A673 (cell line): ENCODE measurements around the gene OR52E8. TPM values are rescaled to one million over a fixed set of nuclear protein-coding genes. Genes with fewer than 3 reads are reported as not detected.

ENCODE experiments used
- BruUV-seq: library from RNA; stranded (reverse); fragments of 400-500 nt; replicated peaks from 2 replicates; lab custom pipeline; 2021; lab: Mats Ljungman, UMichigan
- CTCF ChIA-PET: fragments of 300-600 bp; sonication (Branson Sonifier 250); formaldehyde crosslinking; loops from one replicate; lab custom pipeline; 2022; ENCODE audit warnings: antibody characterized with exemption; lab: Charles Lee
- POLR2A ChIA-PET: fragments of 300-600 bp; sonication (Branson Sonifier 250); formaldehyde crosslinking; loops from one replicate; lab custom pipeline; 2022; ENCODE audit warnings: antibody characterized with exemption; ENCODE audit not compliant: low non-redundant PET; lab: Charles Lee
- DNase-seq: peaks from one replicate; pipeline ENCODE4 v3.0.0-alpha.2; 2015; ENCODE audit warnings: low spot score
- H3K27ac ChIP-seq: fragments of 200-600 bp; sonication (generic); 2 replicates; pipeline ENCODE4 v1.5.1; 2016; ENCODE audit warnings: mixed run types, low read depth, mild to moderate bottlenecking, mixed read lengths, antibody characterized with exemption, low read length; ENCODE audit not compliant: poor library complexity, severe bottlenecking
- H3K27me3 ChIP-seq: fragments of 200-600 bp; sonication (generic); replicated peaks from 2 replicates; pipeline ENCODE4 v1.6.1; 2017; ENCODE audit warnings: mixed run types, low read depth, mild to moderate bottlenecking, mixed read lengths, antibody characterized with exemption, low read length; ENCODE audit not compliant: insufficient read depth, poor library complexity
- H3K36me3 ChIP-seq: fragments of 200-600 bp; sonication (generic); 2 replicates; pipeline ENCODE4 v1.6.1; 2016; ENCODE audit warnings: mixed run types, mild to moderate bottlenecking, mixed read lengths, antibody characterized with exemption, low read length; ENCODE audit not compliant: insufficient read depth, poor library complexity, severe bottlenecking
- H3K4me1 ChIP-seq: fragments of 200-600 bp; sonication (generic); 2 replicates; pipeline ENCODE4 v1.6.1; 2017; ENCODE audit warnings: mixed run types, mild to moderate bottlenecking, mixed read lengths, antibody characterized with exemption, low read length; ENCODE audit not compliant: insufficient read depth, poor library complexity, severe bottlenecking
- H3K4me3 ChIP-seq: fragments of 200-600 bp; sonication (generic); 2 replicates; pipeline ENCODE4 v1.5.1; 2016; ENCODE audit warnings: low read depth, mixed run types, mild to moderate bottlenecking, mixed read lengths, low read length; ENCODE audit not compliant: poor library complexity, severe bottlenecking
- H3K9me3 ChIP-seq: fragments of 200-600 bp; sonication (generic); 2 replicates; pipeline ENCODE4 v1.6.1; 2016; ENCODE audit warnings: mixed run types, low read depth, mild to moderate bottlenecking, mixed read lengths, antibody characterized with exemption, low read length; ENCODE audit not compliant: poor library complexity, severe bottlenecking
- EZH2 ChIP-seq: fragments of 200-600 bp; sonication (generic); IDR thresholded peaks from 2 replicates; pipeline ENCODE4 v1.6.1; 2017; ENCODE audit warnings: borderline replicate concordance, low read depth, mild to moderate bottlenecking, mixed read lengths, antibody characterized with exemption, low read length; ENCODE audit not compliant: poor library complexity, severe bottlenecking
- intact Hi-C: fragments of 100-400 bp; cut with micrococcal nuclease; formaldehyde crosslinking; loops from one replicate; pipeline ENCODE4 v1.10.0; 2022; ENCODE audit not compliant: unreplicated experiment
- total RNA-seq: library from RNA; stranded (reverse); gene quantifications from 2 replicates; pipeline ENCODE4 v1.2.3, GENCODE V29; 2021
- TF ChIP-seq, protein P1 (sequence below): fragments of 300-800, 200-600 bp; sonication (generic); conservative IDR thresholded peaks from 2 replicates; pipeline ENCODE4 v1.5.1; 2017; ENCODE audit warnings: low read depth, mild to moderate bottlenecking, antibody characterized with exemption, low read length, moderate library complexity, mixed read lengths

OR52E8 gene
- total RNA-seq, 1 experiment from 2014 or later: not detected

DNA sequence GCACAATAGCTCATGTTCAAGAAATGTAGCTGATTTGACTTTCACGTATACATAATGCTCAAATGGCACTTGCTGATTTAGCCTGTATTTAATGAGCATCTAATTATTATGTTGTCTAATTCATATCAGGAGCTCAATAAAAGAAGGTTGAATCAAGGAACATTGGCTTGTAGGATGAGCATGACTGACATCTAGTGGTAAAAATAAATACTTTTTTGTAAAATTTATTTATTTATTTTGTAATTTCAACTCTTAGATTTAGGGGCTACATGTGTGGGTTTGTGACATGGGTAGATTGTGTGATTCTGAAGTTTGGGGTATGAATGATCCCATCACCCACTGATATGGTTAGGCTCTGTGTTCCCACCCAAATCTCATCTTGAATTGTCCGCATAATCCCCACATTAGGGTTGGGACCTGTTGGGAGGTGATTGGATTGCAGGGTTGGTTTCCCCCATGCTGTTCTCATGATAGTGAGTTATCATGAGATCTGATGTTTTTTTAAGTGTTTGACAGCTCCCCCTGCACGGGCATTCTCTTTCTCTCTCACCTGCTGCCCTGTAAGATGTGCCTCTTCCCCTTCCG lies 33.8 kb upstream of the OR52E8 start:
- intact Hi-C loops: loop anchor here (10.0 kb wide), 1 partner anchor 287 kb away; no protein-coding TSS in a partner anchor
- H3K27me3 ChIP-seq: no peaks in the 10 kb centered on the region
- H3K36me3 ChIP-seq: no peaks in the 10 kb centered on the region
- TF ChIP-seq EZH2: no peak
- TF ChIP-seq, protein P1, sequence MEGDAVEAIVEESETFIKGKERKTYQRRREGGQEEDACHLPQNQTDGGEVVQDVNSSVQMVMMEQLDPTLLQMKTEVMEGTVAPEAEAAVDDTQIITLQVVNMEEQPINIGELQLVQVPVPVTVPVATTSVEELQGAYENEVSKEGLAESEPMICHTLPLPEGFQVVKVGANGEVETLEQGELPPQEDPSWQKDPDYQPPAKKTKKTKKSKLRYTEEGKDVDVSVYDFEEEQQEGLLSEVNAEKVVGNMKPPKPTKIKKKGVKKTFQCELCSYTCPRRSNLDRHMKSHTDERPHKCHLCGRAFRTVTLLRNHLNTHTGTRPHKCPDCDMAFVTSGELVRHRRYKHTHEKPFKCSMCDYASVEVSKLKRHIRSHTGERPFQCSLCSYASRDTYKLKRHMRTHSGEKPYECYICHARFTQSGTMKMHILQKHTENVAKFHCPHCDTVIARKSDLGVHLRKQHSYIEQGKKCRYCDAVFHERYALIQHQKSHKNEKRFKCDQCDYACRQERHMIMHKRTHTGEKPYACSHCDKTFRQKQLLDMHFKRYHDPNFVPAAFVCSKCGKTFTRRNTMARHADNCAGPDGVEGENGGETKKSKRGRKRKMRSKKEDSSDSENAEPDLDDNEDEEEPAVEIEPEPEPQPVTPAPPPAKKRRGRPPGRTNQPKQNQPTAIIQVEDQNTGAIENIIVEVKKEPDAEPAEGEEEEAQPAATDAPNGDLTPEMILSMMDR: peak; percentile 49
- CTCF ChIA-PET: interaction anchor here (1.0 kb wide), 2 partner anchors 292 to 471 kb away, joined by 3 read pairs; no protein-coding TSS in a partner anchor
- H3K27ac ChIP-seq: no peak overlapping the region
- H3K9me3 ChIP-seq: no peaks in the 10 kb centered on the region
- no TSS peak for BruUV-seq
- peak; percentile 6 for DNase-seq
- H3K4me1 ChIP-seq: no peaks in the 10 kb centered on the region
- no peak overlapping the region for H3K4me3 ChIP-seq
- POLR2A ChIA-PET: no interaction called here

DNA sequence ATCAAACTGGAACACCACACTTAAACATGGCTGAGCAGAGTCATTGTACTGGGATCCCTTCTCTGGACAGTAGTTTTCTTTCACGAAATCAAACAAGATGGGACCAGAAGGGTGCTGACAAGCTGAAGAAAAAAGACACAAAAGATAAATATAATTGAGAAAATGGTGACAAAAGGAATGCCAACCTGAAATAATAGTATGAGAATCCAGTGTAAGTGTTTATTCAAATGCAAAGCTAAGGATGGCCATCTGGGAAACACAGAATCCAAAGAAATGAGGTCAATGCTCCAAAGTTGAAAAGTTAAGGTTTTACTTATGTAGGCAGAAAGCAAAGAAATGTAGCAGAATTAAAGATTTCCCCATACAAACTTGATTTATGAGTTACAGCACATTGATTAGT lies 30.2 kb upstream of the OR52E8 start:
- intact Hi-C loops: loop anchor here (10.0 kb wide), 1 partner anchor 763 kb away; no protein-coding TSS in a partner anchor
- Histone ChIP-seq H3K27ac (no peak overlapping the region), H3K9me3 (no peaks in the 10 kb centered on the region), H3K4me3 (no peak overlapping the region), H3K27me3 (no peaks in the 10 kb centered on the region), H3K4me1 (no peaks in the 10 kb centered on the region), H3K36me3 (no peaks in the 10 kb centered on the region)
- ChIA-PET POLR2A (no interaction called here), CTCF (no interaction called here)
- TF ChIP-seq, protein P1: no peak
- no peak for TF ChIP-seq EZH2
- no TSS peak for BruUV-seq
- DNase-seq: no peak

DNA sequence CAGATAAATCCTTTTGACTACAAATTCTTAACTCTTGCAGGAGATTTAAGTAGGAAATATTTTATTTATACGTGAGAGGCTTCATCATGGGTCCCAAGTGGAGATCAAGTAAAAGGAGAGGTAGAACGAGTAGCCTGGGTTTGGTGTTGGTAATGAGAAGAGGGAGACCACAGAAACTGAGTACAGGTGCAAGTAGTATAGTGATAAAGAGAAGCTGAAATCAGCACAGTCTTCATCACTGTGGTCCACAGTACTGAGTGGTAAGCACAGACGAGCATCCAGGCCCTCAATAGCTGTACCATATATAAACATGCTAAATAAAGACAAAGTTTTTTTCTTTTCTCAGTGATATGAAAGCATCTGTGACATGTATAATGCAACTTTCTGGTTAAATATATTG lies 29.7 kb upstream of the OR52E8 start:
- Histone ChIP-seq H3K9me3 (no peaks in the 10 kb centered on the region), H3K27me3 (no peaks in the 10 kb centered on the region), H3K4me1 (no peaks in the 10 kb centered on the region), H3K4me3 (no peak overlapping the region), H3K27ac (no peak overlapping the region), H3K36me3 (no peaks in the 10 kb centered on the region)
- POLR2A ChIA-PET: no interaction called here
- no peak for DNase-seq
- no TSS peak for BruUV-seq
- no peak for TF ChIP-seq EZH2
- TF ChIP-seq, protein P1: no peak
- intact Hi-C loops: loop anchor here (10.0 kb wide), 1 partner anchor 762 kb away; no protein-coding TSS in a partner anchor
- CTCF ChIA-PET: no interaction called here
